Duodenal mucosa (tissue), 2 donors: ENCODE data around the gene NPC2.
A peak's percentile ranks its signal among the peaks of the same experiment; 100 is the strongest.

Experiments used
- H3K27ac ChIP-seq: one replicate; pipeline ENCODE4 v1.7.0; 2013; ENCODE audit warnings: low read depth, low read length
- H3K27me3 ChIP-seq, 2 donors: one replicate each; pipeline ENCODE4 v1.7.0; 2013; ENCODE audit warnings: low read length in 2 of 2, control low read depth in 1 of 2; ENCODE audit not compliant: insufficient read depth in 2 of 2, control insufficient read depth in 1 of 2
- H3K36me3 ChIP-seq, 2 donors: one replicate each; pipeline ENCODE4 v1.7.0; 2013; ENCODE audit warnings: low read length in 2 of 2, control low read depth in 1 of 2; ENCODE audit not compliant: insufficient read depth in 2 of 2, control insufficient read depth in 1 of 2
- H3K4me1 ChIP-seq, 2 donors: one replicate each; pipeline ENCODE4 v1.7.0; 2013; ENCODE audit warnings: low read length in 2 of 2, control low read depth in 1 of 2; ENCODE audit not compliant: insufficient read depth in 2 of 2, control insufficient read depth in 1 of 2
- H3K4me3 ChIP-seq, 2 donors: one replicate each; pipeline ENCODE4 v1.7.0; 2013; ENCODE audit warnings: low read length in 2 of 2, low read depth in 1 of 2
- H3K9ac ChIP-seq, 2 donors: one replicate each; pipeline ENCODE4 v1.7.0; 2013; ENCODE audit warnings: low read length in 2 of 2, low read depth in 1 of 2
- H3K9me3 ChIP-seq, 2 donors: one replicate each; pipeline ENCODE4 v1.7.0; 2013; ENCODE audit warnings: low read length in 2 of 2, control low read depth in 1 of 2; ENCODE audit not compliant: control insufficient read depth in 1 of 2

NPC2 gene

GRCh38 chr14:74503291-74503937, 10.3 kb upstream of the NPC2 start:
- H3K9ac ChIP-seq = no peak overlapping the region
- no peaks in the 10 kb centered on the region for H3K4me1 ChIP-seq
- no peaks in the 10 kb centered on the region for H3K27me3 ChIP-seq
- H3K27ac ChIP-seq = no peak overlapping the region
- no peak overlapping the region for H3K4me3 ChIP-seq
- H3K36me3 ChIP-seq = no peaks in the 10 kb centered on the region
- no peaks in the 10 kb centered on the region for H3K9me3 ChIP-seq

DNA sequence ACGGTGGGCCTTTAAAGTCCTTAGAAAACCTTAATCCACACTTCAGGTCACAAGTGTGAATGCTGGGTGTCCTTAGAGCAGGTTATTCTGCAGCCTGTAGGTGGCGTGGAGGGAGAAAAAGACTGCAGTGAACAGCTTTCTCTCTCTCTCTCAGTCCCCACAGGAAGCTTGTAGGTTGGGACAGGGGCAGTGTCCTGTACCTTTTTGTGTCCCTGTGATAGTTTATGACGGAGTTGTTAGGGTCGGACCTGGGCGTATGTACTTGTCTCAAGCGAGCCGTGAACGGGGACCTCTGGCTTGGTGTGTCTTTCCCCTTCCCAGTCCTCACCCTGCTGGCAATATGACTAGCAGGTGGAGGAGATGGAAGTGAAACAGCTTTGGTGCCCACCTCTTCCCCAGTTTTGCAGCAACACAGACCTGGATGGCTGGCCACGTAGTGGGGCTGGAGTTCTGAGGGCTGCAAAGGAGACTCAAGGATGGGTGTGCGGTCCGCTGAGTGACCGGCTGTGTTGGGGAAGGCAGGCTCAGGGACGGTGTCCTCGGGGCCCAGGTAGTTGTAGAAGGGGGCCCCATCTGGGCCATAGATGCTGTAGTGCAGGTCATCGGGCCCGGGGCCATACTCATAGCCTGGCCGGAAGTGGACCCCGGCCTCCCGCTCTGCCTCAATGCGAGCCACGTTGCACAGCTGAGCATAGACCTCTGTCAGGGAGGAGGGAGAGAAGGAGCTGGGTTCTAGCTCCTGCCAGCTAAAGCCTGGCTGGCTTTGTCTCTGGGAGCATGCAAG, 9.3 kb upstream of the NPC2 start:
- no peak overlapping the region for H3K4me3 ChIP-seq
- H3K4me1 ChIP-seq = no peaks in the 10 kb centered on the region
- H3K27me3 ChIP-seq = no peaks in the 10 kb centered on the region
- H3K27ac ChIP-seq = no peak overlapping the region
- no peaks in the 10 kb centered on the region for H3K9me3 ChIP-seq
- no peak overlapping the region for H3K9ac ChIP-seq
- H3K36me3 ChIP-seq = no peaks in the 10 kb centered on the region

GRCh38 chr14:74501691-74502090, 8.6 kb upstream of the NPC2 start:
- H3K36me3 ChIP-seq = no peaks in the 10 kb centered on the region
- H3K9ac ChIP-seq = no peak overlapping the region
- no peak overlapping the region for H3K27ac ChIP-seq

GRCh38 chr14:74501135-74501614, 8.1 kb upstream of the NPC2 start:
- Histone ChIP-seq H3K9ac (no peak overlapping the region), H3K4me3 (no peak overlapping the region), H3K9me3 (no peaks in the 10 kb centered on the region), H3K4me1 (no peaks in the 10 kb centered on the region), H3K27me3 (no peaks in the 10 kb centered on the region), H3K27ac (no peak overlapping the region), H3K36me3 (peaks cover 0 to under 1% of the 10 kb centered on the region in 2 donors)

More at GRCh38 chr14:74501691-74502090, 8.6 kb upstream of the NPC2 start:
- H3K9me3 ChIP-seq = no peaks in the 10 kb centered on the region
- no peak overlapping the region for H3K4me3 ChIP-seq
- no peaks in the 10 kb centered on the region for H3K27me3 ChIP-seq
- H3K4me1 ChIP-seq = no peaks in the 10 kb centered on the region

DNA sequence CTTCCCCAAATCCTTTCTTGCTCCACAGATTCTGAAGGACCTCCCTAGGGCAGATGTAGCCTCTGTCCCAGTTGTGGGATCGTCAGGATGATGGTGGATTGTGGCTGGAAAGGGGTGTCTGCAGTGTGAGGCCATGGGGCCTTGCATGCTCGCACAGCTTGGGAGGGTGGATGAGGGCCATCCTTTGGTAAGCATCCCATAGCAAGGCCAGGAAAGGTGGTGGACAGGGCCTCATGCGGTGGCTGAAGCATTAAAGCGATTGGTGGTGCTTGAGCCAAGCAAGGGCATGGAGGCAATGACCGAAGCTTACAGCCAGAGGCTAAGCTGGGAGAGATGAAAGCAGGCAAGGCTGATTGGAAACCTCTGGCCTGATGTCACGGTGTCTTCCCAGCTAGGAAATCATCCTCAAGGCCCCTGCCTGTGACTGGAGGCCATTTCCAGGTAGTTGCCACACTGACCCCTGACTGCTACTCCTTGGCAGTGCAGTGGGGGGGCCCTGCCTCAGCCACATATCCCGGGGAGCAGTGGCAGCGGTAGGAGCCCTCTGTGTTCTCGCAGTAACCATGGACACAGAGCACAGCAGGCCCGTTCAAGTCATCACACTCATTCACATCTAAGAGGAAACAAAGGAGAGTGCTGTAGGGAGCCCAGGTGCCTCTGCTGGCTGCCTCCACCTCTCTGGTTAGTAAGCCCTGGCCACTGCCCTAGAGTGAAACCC, 7.5 kb upstream of the NPC2 start:
- Histone ChIP-seq H3K27me3 (no peaks in the 10 kb centered on the region), H3K9ac (no peak overlapping the region)

GRCh38 chr14:74495356-74495755, 2.3 kb upstream of the NPC2 start:
- no peaks in the 10 kb centered on the region for H3K27me3 ChIP-seq
- H3K27ac ChIP-seq = no peak overlapping the region

More for the DNA sequence above, 7.5 kb upstream of the NPC2 start:
- H3K27ac ChIP-seq = no peak overlapping the region
- H3K4me3 ChIP-seq = no peak overlapping the region
- peaks cover 0 to 3% of the 10 kb centered on the region in 2 donors for H3K36me3 ChIP-seq
- H3K9me3 ChIP-seq = no peaks in the 10 kb centered on the region
- no peaks in the 10 kb centered on the region for H3K4me1 ChIP-seq

DNA sequence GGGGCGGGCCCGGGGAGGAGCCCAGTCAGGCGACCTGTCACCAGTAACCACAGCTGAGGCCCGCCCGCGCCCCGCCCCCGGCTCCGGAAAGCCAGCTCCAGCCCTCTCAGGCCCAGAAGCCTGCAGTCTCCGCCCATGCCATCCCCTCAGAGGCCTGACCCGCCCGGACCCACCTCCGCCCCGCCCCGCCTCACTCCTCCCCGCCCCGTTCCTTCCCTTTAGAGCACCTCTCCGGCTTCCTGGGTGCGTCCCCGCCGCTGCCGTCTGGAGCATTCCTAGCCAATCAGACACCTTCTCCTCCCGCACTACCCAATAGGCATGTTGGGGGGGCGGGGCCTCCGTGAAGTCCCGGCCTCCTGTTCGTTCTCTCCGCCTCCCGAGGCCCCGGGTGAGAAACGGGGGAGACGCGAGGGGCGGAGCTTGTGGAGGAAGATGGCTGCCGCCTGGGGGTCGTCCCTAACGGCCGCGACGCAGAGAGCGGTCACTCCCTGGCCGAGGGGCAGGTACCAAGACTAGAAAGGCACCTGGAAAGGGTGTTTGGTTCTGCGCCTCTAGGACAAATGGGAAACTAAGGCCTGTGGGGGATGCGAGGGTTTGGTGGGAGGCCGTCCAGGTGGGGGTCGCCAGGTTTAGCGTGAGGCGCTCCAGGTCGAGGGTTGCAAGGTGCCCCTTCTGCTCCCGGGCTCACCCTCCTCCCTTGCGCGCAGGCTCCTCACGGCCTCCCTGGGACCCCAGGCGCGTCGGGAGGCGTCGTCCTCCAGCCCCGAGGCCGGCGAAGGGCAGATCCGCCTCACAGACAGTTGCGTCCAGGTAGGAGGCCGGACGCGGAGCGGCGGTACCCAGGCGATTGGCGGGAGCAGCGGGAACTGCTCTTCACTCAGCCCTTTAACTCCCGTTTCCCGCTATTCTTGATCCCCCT, 497 bp upstream of the NPC2 start, which contains the start of gene ISCA2:
TSS of gene ISCA2 (plus strand) at position 423 of the 919 bp plus-strand sequence. CDS start at position 433, 10 bp downstream.
- no peaks in the 10 kb centered on the region for H3K9me3 ChIP-seq
- H3K27me3 ChIP-seq = no peaks in the 10 kb centered on the region
- peaks cover 0 to 3% of the 10 kb centered on the region in 2 donors for H3K36me3 ChIP-seq
- peaks cover 23 to 24% of the 10 kb centered on the region in 2 donors for H3K4me1 ChIP-seq
- H3K4me3 ChIP-seq = peak within 1 kb of the TSS; percentile 86 to 89
- peak within 1 kb of the TSS; percentile 73 to 85 for H3K9ac ChIP-seq
- peak within 1 kb of the TSS; percentile 95 for H3K27ac ChIP-seq

More at GRCh38 chr14:74495356-74495755, 2.3 kb upstream of the NPC2 start:
- H3K9me3 ChIP-seq = no peaks in the 10 kb centered on the region
- H3K9ac ChIP-seq = no peak overlapping the region
- peaks cover 17 to 20% of the 10 kb centered on the region in 2 donors for H3K4me1 ChIP-seq
- H3K4me3 ChIP-seq = no peak overlapping the region
- H3K36me3 ChIP-seq = peaks cover 0 to 3% of the 10 kb centered on the region in 2 donors

- Histone ChIP-seq H3K9ac (peak overlapping the region; percentile 65 to 72), H3K36me3 (peaks cover 0 to 3% of the 10 kb centered on the region in 2 donors), H3K9me3 (no peaks in the 10 kb centered on the region), H3K27me3 (no peaks in the 10 kb centered on the region), H3K27ac (no peak overlapping the region), H3K4me3 (peak overlapping the region; percentile 69 to 86), H3K4me1 (peaks cover 23 to 24% of the 10 kb centered on the region in 2 donors)
Observed at GRCh38 chr14:74491956-74492775, 939 bp downstream of the NPC2 start.

- H3K4me1 ChIP-seq = peaks cover 24 to 30% of the 10 kb centered on the region in 2 donors
- no peaks in the 10 kb centered on the region for H3K27me3 ChIP-seq
- no peak overlapping the region for H3K4me3 ChIP-seq
- no peaks in the 10 kb centered on the region for H3K9me3 ChIP-seq
- peaks cover 0 to 5% of the 10 kb centered on the region in 2 donors for H3K36me3 ChIP-seq
- H3K9ac ChIP-seq = no peak overlapping the region
- H3K27ac ChIP-seq = no peak overlapping the region
Observed at GRCh38 chr14:74490486-74490885, 2.6 kb downstream of the NPC2 start.
